Pulmonary artery endothelial cell (primary cell): Measurements from ENCODE around the gene PSAP. TPM values are rescaled to one million over a fixed set of nuclear protein-coding genes. Genes with fewer than 3 reads are reported as not detected.

Source experiments
- DNase-seq: peaks from one replicate; pipeline ENCODE4 v3.0.0-alpha.2; 2011; ENCODE audit warnings: low read depth, low spot score
- total RNA-seq: library from RNA; depleted of rRNA; stranded (reverse); fragments of >200 nt; gene quantifications from 2 replicates; pipeline ENCODE4 v1.2.3, GENCODE V29; 2014

Gene PSAP
- total RNA-seq, 1 donor from 2014 or later, result 790 TPM

- no peak for DNase-seq
These were observed 5.3 kb downstream of the PSAP start for GRCh38 chr10:71845410-71846405.

DNA sequence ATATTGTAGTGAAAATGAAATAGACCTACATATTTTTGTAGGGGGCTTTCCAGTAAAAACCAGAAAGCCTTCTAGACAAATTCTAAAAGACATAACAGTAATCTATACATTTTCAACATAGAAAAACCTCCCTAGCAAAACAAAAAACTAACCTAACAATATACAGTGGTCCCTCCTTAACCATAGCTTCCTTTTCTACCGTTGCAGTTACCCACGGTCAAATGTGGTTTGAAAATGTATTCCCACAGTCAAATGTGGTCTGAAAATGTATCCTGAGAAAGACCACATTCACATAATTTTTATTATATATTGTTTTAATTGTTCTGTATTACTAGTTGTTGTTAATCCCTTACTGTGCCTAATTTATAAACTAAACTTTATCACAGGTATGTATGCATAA lies 6.4 kb downstream of the PSAP start:
- DNase-seq, result no peak

- no peak for DNase-seq
These were observed 7.0 kb downstream of the PSAP start for GRCh38 chr10:71844084-71844483.

DNA sequence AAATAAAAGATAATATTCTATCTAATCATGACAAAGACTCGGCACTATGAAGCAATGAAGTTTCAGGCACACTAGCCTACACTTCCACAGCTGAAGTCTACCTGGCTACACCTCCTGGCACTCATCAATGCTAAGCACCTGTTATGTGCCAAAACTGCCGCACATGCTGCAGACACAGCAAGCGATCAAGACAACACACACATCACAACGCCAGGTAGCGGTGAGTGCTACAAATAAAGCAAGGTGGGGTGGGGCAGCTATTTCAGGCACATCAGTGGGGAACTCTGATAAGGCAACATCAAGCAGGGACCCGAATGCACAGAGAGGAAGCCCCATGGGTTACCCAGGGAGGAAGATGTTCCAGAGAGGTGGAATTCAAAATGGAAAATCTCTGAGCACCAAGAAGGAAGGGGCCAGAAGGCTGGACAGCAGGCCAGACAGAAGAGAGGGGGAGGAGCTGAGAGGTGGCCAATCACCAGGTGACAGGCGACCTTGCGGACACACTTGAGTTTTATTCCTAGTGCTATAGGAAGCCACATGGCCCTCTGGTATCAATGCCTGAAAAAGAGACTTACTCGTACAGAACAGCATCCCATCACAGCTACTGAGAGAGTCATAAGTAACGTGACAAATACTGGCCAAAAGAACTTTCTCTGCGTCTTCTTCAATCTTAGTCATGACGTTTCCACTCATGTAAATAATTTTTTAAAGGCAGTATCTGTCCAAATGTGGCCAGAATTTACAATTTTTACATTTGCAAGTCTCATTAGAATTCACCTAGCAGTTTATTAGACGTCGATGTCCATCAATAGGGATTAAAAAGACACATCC lies 8.0 kb downstream of the PSAP start:
- no peak for DNase-seq

- no peak for DNase-seq
These were observed 8.6 kb downstream of the PSAP start for GRCh38 chr10:71842422-71842821.

GRCh38 chr10:71840958-71841335 lies 10.1 kb downstream of the PSAP start:
- DNase-seq, result no peak

DNA sequence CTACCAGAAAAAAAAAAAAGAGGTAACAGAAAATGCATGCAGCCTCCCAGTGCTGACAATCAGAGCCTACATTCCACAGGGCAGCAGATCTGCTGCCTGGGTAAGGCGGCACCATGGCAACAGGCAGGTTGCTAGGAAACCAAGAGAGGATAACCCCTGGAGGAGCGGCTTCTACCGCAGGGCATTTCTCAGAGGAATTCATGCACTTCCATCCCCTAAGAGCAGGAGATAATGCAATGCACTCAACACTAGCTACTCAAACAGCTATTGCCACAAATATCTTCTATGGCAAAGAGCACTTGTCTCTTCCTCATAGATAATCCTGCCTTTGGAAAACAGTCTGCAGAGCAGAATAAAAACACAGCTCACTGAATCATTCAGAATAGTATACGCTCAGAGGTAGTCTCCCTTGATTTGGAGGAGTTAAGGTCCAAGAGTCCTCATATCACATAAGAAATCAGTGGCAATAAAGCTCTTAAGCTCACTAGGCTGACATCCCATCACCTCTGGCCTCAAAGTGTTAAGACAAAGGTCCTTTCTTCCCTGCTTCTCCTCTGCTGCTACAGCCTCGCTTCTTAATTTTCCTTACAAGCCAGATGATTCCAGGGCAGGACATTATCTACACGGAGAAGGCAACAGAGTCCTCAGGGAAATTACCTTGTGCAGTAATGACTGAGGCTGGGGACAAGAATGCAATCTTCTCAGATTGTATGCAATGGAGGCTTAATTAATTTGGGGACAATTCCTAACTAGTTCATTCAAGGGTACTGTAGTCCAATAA lies 10.7 kb downstream of the PSAP start:
- peak; percentile 63 for DNase-seq

- no peak for DNase-seq
These were observed 12.5 kb downstream of the PSAP start for GRCh38 chr10:71838264-71839211.

GRCh38 chr10:71837098-71837827 lies 13.8 kb downstream of the PSAP start:
- DNase-seq, result no peak

- DNase-seq, result no peak
These were observed 14.5 kb downstream of the PSAP start for GRCh38 chr10:71836596-71836974.

- DNase-seq, result peak; percentile 43
These were observed 15.1 kb downstream of the PSAP start for GRCh38 chr10:71835671-71836595.

DNA sequence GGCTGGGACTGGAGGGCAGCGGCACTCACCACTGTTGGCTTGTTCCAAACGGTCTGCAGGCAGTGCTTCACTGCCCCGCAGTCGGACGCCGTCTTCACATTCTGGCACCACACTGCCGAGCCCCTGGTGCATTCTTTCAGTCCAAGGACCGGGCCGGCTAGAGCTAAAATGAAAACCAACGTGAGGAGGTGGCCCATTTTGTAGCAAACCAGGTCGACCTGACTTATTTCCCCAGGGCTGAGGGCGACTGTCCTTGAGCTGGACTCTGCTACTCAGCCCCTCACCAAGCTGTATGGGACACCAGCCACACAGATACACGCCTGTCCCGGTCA lies 16.7 kb downstream of the PSAP start:
- no peak for DNase-seq

DNA sequence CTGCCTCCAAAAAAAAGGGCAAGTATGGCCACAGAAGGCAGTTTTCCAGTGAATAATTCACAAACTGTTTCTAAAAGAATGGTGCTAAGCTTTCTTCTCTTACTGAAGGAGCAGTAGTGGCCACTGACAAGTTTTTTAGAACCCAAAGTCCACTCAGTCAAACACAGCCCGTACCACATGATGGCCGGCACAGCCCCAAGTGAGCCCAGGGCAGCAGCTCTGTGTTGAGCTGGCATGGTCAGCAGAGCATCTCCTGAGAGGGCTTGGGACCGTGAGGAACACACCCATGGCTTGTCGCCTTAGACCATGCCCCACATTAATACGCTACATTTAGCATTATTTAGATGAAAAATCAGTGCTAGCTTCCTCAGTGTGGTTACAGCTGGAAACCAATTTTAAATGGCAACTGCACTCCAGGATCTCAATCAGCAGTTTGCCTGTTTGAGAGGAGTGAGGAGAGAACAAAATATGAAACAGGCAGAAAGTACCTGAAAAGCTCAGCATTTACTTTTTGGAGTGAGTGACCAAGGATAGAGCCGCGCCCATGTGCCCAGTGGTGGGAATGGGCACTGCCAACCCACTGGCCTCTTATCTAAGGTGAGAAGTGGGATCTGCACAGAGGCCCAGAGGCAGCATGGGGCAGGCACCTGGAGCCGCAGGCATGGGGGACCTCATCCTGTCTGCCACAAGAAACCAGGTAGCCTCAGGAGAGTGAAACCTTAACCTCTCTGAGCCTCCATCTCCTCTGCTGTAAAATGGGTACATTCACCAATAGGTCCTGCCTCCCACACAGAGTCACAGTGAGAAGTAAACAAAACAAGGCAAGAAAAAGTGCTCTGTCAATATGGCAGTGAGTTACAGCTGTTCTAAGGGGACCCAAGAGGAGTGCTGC lies 17.4 kb downstream of the PSAP start:
- DNase-seq, result no peak

- DNase-seq, result no peak
These were observed 18.1 kb downstream of the PSAP start for GRCh38 chr10:71832967-71833366.

DNA sequence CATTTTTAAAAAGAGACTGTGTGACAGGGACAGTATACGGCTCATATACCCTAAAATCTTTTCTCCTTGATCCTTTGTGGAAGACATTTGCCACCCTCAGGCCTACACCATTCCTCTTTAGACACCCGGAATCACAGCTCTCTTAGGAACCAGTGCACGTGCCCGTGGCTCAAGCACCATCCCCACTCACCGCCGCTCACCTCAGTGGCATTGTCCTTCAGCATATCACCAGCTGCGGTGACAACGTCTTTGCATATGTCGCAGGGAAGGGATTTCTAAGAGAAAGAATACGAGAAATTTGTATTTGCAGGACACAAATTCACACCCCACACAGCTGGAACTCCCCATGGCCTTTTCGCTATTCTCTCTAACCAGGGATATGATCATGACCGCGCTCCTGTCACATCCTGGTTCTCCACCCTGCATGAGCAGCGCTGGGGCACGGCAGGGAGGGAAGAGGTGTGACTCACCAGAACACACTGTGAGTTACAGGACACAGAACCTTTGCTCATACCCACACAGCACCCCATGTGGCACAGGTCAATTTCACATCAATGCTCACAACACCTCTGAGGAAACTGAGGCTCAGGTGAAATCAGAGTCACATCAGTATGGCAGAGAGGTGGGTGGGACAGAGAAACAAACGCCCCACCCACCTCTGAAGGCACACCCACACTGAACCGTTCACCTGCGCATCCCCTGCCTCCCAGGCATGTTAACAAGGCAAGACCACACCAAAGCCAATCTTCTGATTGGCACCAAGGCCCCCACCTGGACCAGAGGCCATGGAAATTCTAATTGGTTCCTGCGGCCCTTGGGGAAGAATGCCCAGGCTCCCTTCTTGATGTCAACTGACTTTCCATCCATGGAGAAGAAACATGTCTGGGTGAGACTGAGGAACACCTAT lies 19.2 kb downstream of the PSAP start:
- DNase-seq, result no peak

GRCh38 chr10:71830726-71831125 lies 20.3 kb downstream of the PSAP start:
- no peak for DNase-seq

DNA sequence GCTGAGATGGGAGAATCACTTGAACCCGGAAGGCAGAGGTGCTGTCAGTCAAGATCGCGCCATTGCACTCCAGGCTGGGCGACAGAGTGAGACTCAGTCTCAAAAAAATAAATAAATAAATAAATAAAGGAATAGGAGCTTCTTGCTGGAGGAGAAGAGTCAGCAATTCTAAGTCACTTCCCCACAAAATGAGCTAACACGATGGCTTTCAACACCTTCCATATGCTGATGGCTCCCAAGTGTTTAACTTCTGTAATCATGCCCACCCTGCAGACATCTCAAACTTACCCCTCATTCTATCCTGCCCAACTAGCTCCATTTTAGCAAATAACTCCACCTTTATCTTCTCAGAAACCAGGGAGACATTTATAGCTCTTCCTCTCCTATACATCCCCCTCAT lies 21.2 kb downstream of the PSAP start:
- no peak for DNase-seq
